K562 (cell line): ENCODE measurements around the gene SMAP2.

Source experiments
- EZH2 ChIP-seq: IDR thresholded peaks from 2 replicates; pipeline ENCODE4 v1.6.1; 2012; ENCODE audit warnings: low read depth, mild to moderate bottlenecking, inconsistent platforms, low read length, borderline replicate concordance
- HMG20A ChIP-seq: fragments of 450-650 bp; formaldehyde crosslinking; conservative IDR thresholded peaks from 2 replicates; pipeline ENCODE4 v1.4.0; 2020; ENCODE audit warnings: mild to moderate bottlenecking, mixed read lengths
- TF ChIP-seq, protein P1 (sequence below): IDR thresholded peaks from 2 replicates; pipeline ENCODE4 v1.6.1; 2016; ENCODE audit warnings: missing genetic modification characterization, missing compliant biosample characterization

DNA sequence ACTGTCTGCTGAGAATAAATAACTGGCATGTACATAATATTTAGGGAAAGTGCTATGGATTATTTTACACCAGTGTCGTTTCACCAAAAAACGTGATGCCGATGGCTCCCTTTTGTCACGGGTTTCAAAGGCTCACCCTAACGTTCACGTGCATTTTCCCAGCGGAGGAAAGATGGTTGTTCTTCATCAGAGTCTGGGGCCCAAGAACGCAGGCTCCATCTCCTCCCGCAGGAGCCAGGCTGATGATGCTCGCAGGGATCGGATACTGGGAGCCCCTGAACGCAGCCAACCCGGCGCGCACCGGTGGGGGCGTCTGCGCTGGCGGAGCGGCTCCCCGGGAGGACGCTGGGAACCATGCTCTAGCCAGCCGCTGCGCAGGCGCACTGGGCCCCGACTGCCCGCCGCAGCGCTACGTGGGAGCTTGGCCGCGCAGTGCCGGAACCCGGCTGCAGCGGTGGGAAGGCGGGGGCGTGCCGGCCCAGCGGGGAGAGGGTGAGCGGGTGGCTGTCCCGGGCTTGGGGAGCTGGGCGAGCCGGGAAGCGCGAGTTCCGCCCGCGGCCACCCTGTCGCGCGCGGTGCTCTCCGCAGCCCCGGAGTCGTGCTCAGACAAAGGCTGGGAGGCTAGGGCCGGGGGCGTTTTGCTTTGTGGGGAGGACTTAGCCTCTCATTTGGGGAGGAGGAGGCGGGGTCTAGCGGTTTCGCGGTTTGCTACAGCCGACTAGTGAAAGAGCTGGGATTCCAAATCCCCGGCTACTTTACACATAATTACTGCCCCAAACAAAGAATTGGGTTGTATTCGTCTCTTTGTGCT, 76.4 kb downstream of the SMAP2 start, which contains the start of gene ZFP69B:
- TF ChIP-seq, protein P1, sequence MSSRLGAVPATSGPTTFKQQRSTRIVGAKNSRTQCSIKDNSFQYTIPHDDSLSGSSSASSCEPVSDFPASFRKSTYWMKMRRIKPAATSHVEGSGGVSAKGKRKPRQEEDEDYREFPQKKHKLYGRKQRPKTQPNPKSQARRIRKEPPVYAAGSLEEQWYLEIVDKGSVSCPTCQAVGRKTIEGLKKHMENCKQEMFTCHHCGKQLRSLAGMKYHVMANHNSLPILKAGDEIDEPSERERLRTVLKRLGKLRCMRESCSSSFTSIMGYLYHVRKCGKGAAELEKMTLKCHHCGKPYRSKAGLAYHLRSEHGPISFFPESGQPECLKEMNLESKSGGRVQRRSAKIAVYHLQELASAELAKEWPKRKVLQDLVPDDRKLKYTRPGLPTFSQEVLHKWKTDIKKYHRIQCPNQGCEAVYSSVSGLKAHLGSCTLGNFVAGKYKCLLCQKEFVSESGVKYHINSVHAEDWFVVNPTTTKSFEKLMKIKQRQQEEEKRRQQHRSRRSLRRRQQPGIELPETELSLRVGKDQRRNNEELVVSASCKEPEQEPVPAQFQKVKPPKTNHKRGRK (tag), result no peak
- no peak for TF ChIP-seq HMG20A (CRISPR knock-in tag)
- no peak for TF ChIP-seq EZH2
